ENCODE data around the gene BOLL. TPM values are rescaled to one million over a fixed set of nuclear protein-coding genes. Genes with fewer than 3 reads are reported as not detected.
"Not testable (repeated sequence)": the region's sequence is repeated elsewhere in the genome, so short reads cannot be mapped to it uniquely, and the experiment has no call there.

Gene BOLL
- total RNA-seq, result not detected

GRCh38 chr2:197784956-197785941 lies at the start of gene BOLL:
Gene BOLL, minus strand, starts transcription at chr2:197785319. Its CDS starts 3,469 bp downstream, at chr2:197781850.
- no peak for DNase-seq

GRCh38 chr2:197834771-197835170 lies 49.7 kb upstream of the BOLL start:
- DNase-seq, result not testable (repeated sequence)

- DNase-seq, result no peak
Observed at GRCh38 chr2:197828464-197829135, 43.5 kb upstream of the BOLL start.

- DNase-seq, result no peak
Observed at GRCh38 chr2:197827618-197828017, 42.5 kb upstream of the BOLL start.

- no peak for DNase-seq
Observed at GRCh38 chr2:197822333-197822732, 37.2 kb upstream of the BOLL start.

- no peak for DNase-seq
Observed at GRCh38 chr2:197821550-197822289, 36.6 kb upstream of the BOLL start.

GRCh38 chr2:197814526-197814925 lies 29.4 kb upstream of the BOLL start:
- no peak for DNase-seq

GRCh38 chr2:197813093-197813787 lies 28.1 kb upstream of the BOLL start:
- no peak for DNase-seq

GRCh38 chr2:197810491-197810890 lies 25.4 kb upstream of the BOLL start:
- no peak for DNase-seq

GRCh38 chr2:197810016-197810415 lies 24.9 kb upstream of the BOLL start:
- DNase-seq, result no peak

- no peak for DNase-seq
Observed at GRCh38 chr2:197809064-197809463, 23.9 kb upstream of the BOLL start.

- no peak for DNase-seq
Observed at GRCh38 chr2:197805715-197806633, 20.9 kb upstream of the BOLL start.

- DNase-seq, result peak; percentile 24
Observed at GRCh38 chr2:197804758-197805714, 19.9 kb upstream of the BOLL start.

GRCh38 chr2:197804049-197804757 lies 19.1 kb upstream of the BOLL start, which contains the start of gene PLCL1:
Gene PLCL1, plus strand, starts transcription at chr2:197804593.
- DNase-seq, result peak; percentile 87

- DNase-seq, result peak; percentile 35
Observed at GRCh38 chr2:197803033-197803444, 17.9 kb upstream of the BOLL start.

- DNase-seq, result no peak
Observed at GRCh38 chr2:197801033-197801432, 15.9 kb upstream of the BOLL start.

- DNase-seq, result no peak
Observed at GRCh38 chr2:197800091-197800490, 15.0 kb upstream of the BOLL start.

GRCh38 chr2:197799068-197799467 lies 13.9 kb upstream of the BOLL start:
- no peak for DNase-seq

- no peak for DNase-seq
Observed at GRCh38 chr2:197798187-197798586, 13.1 kb upstream of the BOLL start.
